ENCODE data around the gene SGMS2.

Gene SGMS2

GRCh38 chr4:107828315-107829090 is 3.8 kb downstream of the SGMS2 start:
- DNase-seq (ENCODE audit: low read depth in 4 of 4, low spot score in 1 of 4), result no peak

DNA sequence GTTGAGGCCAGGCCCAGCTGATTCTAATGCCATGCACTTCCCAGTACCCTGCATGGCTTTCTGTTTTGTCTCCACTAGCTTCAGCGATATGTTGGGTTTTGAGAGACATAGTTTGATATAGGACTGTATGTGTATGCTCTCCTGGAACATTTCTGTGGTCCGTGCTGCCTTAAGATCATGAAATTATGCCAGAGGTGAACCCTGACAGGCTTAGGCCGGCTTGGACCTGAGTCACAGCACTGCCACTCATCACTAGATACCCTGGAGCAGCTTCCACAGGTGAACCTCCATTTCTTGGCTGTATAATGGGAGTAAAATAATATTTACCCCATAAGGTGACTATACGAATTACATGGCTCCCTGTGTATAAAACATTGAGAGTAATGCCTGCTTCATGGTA is 6.4 kb downstream of the SGMS2 start:
- no peak for DNase-seq (ENCODE audit: low read depth in 4 of 4, low spot score in 1 of 4)

- DNase-seq (ENCODE audit: low read depth in 4 of 4, low spot score in 1 of 4), result no peak
Measured at GRCh38 chr4:107832275-107832807, 7.6 kb downstream of the SGMS2 start.

GRCh38 chr4:107834241-107834794 is 9.6 kb downstream of the SGMS2 start:
- no peak for DNase-seq (ENCODE audit: low read depth in 4 of 4, low spot score in 1 of 4)

DNA sequence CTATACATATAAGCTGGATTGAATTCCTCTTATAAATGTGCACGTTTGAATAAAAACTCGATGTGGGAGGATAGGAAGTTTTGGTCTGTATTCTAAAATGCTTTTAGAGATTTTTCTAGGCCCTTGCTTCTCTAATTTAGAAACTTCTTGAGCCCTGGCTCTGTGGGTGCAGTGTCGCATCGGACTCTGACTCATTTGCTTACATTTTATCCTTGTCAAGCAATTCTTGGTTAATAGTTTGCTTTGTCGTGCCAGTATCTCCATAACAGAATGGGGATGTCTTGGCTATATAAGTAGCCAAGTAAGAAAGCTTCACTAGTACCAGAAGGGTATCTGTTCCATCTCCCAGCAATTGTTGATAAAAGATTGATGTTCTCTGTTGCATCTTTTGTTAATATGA is 10.7 kb downstream of the SGMS2 start:
- DNase-seq (ENCODE audit: low read depth in 4 of 4, low spot score in 1 of 4), result no peak

DNA sequence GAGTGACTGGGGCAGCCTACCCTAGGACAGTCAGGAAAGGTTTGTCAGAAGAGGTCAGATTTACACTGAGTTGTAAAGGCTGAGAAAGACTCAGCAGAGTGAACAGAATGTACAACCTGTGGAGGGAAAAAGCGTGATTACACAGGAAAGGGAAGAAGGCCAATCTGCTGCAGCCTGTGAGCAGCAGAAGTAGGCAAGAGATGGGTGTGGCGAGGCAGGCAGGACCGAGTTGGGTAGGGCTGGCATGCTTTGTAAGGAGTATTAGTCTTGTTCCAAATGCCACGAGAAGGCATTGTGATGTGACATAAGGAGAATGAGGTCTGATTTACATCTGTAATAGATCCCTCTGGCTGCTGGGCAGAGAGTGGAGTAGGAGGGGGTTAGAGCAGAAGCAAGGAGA is 12.6 kb downstream of the SGMS2 start:
- DNase-seq (ENCODE audit: low read depth in 4 of 4, low spot score in 1 of 4), result no peak

GRCh38 chr4:107837776-107838618 is 13.3 kb downstream of the SGMS2 start:
- DNase-seq (ENCODE audit: low read depth in 4 of 4, low spot score in 1 of 4), result no peak

GRCh38 chr4:107838861-107839565 is 14.3 kb downstream of the SGMS2 start:
- DNase-seq (ENCODE audit: low read depth in 4 of 4, low spot score in 1 of 4), result no peak

DNA sequence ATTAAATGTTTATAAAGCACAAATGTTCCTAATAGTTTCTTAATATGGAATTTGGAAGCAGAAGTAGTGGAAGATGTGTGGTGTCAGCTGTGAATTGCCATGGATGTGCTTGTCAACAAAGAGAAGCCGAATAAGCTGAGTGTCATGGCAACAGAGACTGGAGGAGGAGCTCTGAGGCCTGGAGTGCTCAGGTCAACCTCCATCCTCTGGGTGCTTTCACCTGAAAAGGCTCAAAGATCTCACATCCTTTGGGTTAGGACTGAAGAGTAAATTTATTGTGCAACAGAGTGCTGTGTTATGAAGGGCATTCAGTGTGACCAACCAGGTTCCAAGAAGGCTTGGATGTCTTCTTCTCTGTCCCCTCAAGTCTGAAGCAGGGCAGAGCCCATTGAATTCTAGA is 18.7 kb downstream of the SGMS2 start:
- no peak for DNase-seq (ENCODE audit: low read depth in 4 of 4, low spot score in 1 of 4)

DNA sequence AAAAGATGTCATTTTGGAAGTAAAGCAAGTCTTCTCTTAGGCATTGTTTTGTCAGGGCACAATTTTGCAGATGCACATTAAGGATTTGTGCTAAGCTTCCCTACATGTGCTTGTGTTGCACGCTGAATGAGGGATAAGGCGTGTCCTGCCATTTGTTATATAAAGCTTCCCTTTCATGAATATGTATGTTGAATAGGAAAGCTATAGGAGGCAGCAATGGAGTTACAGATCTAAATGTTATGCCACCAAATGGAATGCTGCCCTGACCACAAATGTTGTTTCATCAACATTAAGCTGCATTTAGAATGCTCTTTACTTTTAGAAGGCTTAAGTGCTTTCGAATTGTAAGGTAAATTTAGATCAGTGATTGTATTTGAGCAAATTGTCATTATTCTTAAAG is 20.9 kb downstream of the SGMS2 start:
- DNase-seq (ENCODE audit: low read depth in 4 of 4, low spot score in 1 of 4), result no peak

DNA sequence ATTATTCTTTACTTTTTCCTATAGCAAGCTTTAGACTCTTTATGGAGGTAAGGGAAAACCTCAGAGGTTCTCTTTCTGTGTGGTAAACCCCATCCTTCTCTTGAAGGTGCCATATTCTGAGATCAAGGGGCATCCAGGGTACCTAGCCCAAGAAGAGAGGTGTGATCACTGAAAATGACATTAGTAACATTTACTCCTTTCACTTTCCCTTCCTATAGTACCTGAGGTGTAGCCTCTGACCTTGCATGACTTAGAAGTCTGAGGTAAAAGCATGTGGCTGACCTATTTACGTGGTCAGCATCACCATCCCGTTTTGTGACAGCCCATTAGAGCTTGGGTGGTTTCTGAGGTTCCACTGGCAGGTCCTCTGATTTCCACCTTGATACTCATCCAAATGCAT is 25.7 kb downstream of the SGMS2 start:
- DNase-seq (ENCODE audit: low read depth in 4 of 4, low spot score in 1 of 4), result no peak

DNA sequence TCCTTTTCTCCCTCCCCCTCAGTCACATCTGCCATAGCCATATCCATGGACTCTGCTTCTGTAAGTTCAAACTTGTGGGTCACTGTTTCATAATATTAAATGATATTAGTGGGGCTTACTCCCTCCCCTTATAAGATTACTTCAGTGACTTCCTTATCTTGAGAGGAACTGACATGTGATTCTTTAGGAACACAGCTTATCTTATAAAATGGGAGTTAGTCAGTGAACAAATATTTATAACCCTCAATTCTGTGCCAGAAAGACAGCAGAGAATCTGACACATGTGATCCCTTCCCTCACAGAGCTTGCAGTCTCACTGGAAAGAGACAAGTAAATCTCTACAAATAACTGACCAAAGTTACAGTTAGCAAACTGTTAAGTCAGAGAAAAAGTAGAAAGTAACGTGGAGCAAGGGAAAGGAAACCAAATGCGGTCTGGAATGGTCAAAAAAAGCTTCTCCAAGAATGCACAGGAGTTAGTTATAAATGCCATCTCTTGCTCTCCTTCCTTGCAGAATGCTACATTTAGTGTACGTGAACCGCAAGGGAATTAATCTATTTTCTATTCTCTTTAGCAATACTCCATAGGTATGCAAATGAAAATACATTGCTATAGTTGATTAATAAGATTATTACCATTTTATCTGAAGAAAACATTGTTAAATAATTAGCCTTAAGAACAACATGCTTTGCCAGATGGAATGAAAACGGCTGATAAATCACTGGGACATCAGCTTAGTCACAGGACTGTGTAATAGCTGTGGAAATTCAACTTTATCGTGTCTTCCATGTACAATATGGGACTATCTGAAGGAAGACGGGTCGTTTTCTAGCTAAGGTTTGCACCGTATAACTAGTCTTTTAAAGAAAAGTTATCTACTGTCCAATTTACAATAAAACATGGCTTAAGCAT is 29.0 kb downstream of the SGMS2 start:
- no peak for DNase-seq (ENCODE audit: low read depth in 4 of 4, low spot score in 1 of 4)

DNA sequence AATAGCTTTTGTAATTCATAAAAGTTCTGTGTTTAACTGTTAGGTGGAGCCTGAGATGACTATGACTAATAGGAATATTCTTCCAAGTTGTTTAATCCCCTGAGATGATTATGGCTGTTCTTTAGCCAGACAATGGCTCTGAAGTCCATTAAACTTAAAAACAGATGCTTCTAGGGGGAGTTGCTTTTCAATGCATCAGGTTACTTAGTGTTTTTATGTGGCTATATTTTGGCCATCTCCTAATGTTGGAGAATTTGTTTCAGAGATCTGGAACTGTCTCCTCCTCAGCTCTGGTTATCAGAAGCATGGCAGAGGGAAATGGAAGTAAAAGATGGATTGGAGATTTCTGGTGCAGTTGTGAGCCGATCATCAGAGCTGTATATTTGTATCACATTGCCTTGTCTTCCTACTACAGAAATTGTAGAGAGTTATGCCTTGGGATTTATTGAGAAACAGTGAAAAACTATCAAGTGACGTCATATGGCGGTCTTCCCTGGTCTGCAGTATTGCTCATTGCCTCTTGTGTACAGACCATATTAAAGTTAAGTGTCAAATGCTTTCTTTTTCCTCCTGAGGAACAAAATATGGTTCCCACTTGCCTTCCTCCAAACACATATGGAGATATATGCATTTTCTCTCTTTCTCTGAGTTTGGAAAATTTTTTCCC is 29.8 kb downstream of the SGMS2 start:
- no peak for DNase-seq (ENCODE audit: low read depth in 4 of 4, low spot score in 1 of 4)

DNA sequence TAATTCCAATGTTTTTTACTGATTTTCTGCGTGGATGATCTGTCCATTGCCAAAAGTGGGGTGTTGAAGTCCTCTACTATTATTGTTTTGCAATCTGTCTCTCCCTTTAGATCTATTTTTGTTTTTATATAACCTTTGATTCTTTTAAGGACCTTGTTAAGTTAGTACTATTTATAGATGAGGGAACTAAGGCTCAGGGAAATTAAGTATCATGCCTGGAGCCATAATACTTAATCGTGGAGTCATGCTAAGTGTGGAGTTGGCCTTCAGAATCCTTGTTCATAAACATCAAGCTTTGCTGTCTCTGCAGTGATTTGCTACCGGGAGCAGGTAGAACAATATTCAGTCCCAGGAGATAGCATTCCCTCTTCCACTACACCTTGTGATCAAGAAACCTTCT is 31.0 kb downstream of the SGMS2 start:
- DNase-seq (ENCODE audit: low read depth in 4 of 4, low spot score in 1 of 4), result no peak

- DNase-seq (ENCODE audit: low read depth in 4 of 4, low spot score in 1 of 4), result no peak
Measured at GRCh38 chr4:107856901-107857300, 32.2 kb downstream of the SGMS2 start.

DNA sequence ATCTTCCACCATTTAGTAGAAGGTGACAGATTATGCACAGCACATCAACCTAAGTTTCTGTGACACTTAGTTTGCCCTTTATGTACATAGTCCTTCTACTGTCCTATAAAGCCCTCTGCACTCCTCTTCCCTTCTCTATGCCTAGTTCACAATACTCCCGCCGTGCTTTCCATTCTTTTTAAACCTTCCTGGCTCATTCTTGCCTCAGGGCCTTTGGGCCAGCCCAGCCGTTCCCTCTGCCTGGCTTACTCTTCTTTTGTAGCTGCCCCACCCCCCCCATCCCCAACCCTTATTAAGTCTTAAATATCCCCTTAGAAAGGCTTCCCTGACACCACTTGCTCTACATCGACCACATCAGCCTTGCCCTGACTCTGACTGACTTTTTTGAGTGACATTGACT is 33.0 kb downstream of the SGMS2 start:
- DNase-seq (ENCODE audit: low read depth in 4 of 4, low spot score in 1 of 4), result no peak

- DNase-seq (ENCODE audit: low read depth in 4 of 4, low spot score in 1 of 4), result no peak
Measured at GRCh38 chr4:107858158-107858742, 33.5 kb downstream of the SGMS2 start.

DNA sequence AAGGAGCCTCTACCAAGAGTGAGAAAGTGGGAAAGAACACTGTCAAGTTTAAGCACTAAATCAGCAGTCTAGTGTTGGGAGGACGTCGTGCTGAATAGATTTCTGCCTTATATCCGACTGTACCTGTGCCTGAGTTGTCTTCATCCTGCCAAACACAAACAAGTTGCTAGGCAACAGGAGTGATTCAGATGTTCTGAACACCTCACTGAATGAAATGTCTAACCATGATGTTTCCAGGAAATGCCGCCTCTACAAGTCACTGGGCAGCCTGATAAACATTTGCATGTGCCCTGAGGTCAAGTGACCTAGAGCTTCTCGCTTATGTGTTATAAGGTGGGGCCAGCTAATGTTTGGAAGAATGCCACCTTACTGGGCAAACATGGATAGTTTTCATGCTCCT is 37.9 kb downstream of the SGMS2 start:
- no peak for DNase-seq (ENCODE audit: low read depth in 4 of 4, low spot score in 1 of 4)

DNA sequence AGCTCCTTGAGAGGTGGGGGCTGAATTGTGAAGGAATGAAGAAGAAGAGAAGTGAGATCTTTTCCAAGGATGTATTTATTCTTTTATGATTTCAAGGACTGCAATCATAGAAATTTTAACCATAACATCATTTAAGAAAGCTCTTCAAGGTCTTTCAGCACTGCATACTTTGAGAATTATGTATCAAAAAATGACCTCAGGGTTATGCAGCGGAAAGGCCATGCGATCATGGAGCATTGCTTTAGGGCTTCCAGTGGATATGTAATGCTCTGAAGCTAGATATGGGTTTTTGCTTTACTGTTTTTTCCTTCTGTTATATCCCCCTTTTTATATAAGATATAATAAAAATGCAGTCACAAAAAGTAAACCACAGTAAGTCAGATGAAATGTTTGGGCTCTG is 38.7 kb downstream of the SGMS2 start:
- no peak for DNase-seq (ENCODE audit: low read depth in 4 of 4, low spot score in 1 of 4)

Measured in stimulated activated CD4-positive, alpha-beta T cell treated with anti-CD3 and anti-CD28 coated beads, Interleukin-1b, Interleukin-23, amount 100 ng/mL, for 24 hours (primary cell).